ENCODE measurements around the gene RASSF3. TPM values are rescaled to one million over a fixed set of nuclear protein-coding genes. Genes with fewer than 3 reads are reported as not detected.

RASSF3 gene
- polyA plus RNA-seq, 3 donors: 6.6 to 77.9 (median 14.5) TPM

GRCh38 chr12:64580681-64581080, 29.6 kb upstream of the RASSF3 start:
- no peaks in the 10 kb centered on the region for H3K36me3 ChIP-seq (replicated peaks in 1 of 2; ENCODE audit: control insufficient read depth in 1 of 2, insufficient read depth in 2 of 2, low read length in 2 of 2)
- H3K27ac ChIP-seq (ENCODE audit: low read depth in 1 of 2, low read length in 2 of 2): no peak overlapping the region
- H3K27ac Mint-ChIP-seq: peak overlapping the region in 1 of 7 donors; percentile 81
- no peaks in the 10 kb centered on the region for H3K79me2 ChIP-seq (ENCODE audit: insufficient read depth, low read length)
- H3K4me1 Mint-ChIP-seq: peaks cover 28% of the 10 kb centered on the region
- H3K4me2 ChIP-seq (replicated peaks; ENCODE audit: extremely low read depth, low read length, poor library complexity, severe bottlenecking): no peak overlapping the region
- peaks cover 0 to 6% (median 3%) of the 10 kb centered on the region in 7 donors for H3K9me3 Mint-ChIP-seq
- no peak for DNase-seq
- WGBS (ENCODE audit: insufficient coverage): no CpG with 5 or more reads among the region's 2 CpGs
- intact Hi-C loops (cut with micrococcal nuclease): loop anchor here in 1 of 2 donors (5.0 kb wide), 1 partner anchor 33 kb away; no protein-coding TSS in a partner anchor
- H3K9me3 ChIP-seq (replicated peaks in 1 of 2; ENCODE audit: control insufficient read depth in 1 of 2, insufficient read depth in 1 of 2, low read length in 2 of 2): peaks cover 0 to 3% of the 10 kb centered on the region in 2 donors
- no peak overlapping the region for H3K4me3 Mint-ChIP-seq
- H3K36me3 Mint-ChIP-seq: no peaks in the 10 kb centered on the region
- H3K27me3 Mint-ChIP-seq (ENCODE audit: low read depth in 3 of 3): peaks cover 5% of the 10 kb centered on the region in 3 donors
- H2AFZ ChIP-seq (ENCODE audit: insufficient read depth, low read depth, low read length, poor library complexity, severe bottlenecking): no peak overlapping the region
- H3K4me3 ChIP-seq (replicated peaks in 1 of 3; ENCODE audit: low read depth in 2 of 3, low read length in 3 of 3): no peak overlapping the region
- no peak overlapping the region for H3K9ac ChIP-seq (ENCODE audit: insufficient read depth, low read length, poor library complexity, severe bottlenecking)
- TF ChIP-seq, protein P1, sequence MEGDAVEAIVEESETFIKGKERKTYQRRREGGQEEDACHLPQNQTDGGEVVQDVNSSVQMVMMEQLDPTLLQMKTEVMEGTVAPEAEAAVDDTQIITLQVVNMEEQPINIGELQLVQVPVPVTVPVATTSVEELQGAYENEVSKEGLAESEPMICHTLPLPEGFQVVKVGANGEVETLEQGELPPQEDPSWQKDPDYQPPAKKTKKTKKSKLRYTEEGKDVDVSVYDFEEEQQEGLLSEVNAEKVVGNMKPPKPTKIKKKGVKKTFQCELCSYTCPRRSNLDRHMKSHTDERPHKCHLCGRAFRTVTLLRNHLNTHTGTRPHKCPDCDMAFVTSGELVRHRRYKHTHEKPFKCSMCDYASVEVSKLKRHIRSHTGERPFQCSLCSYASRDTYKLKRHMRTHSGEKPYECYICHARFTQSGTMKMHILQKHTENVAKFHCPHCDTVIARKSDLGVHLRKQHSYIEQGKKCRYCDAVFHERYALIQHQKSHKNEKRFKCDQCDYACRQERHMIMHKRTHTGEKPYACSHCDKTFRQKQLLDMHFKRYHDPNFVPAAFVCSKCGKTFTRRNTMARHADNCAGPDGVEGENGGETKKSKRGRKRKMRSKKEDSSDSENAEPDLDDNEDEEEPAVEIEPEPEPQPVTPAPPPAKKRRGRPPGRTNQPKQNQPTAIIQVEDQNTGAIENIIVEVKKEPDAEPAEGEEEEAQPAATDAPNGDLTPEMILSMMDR (IDR thresholded peaks at IDR 0.05): no peak
- peaks cover 29% of the 10 kb centered on the region in 2 donors for H3K4me1 ChIP-seq (ENCODE audit: control insufficient read depth in 1 of 2, insufficient read depth in 2 of 2, low read length in 2 of 2)
- H4K20me1 ChIP-seq (ENCODE audit: insufficient read depth, low read length): no peaks in the 10 kb centered on the region
- H3K27me3 ChIP-seq (ENCODE audit: control insufficient read depth in 2 of 2, insufficient read depth in 2 of 2, low read length in 2 of 2): no peaks in the 10 kb centered on the region

GRCh38 chr12:64582114-64582513, 28.2 kb upstream of the RASSF3 start:
- no peaks in the 10 kb centered on the region for H3K36me3 ChIP-seq (replicated peaks in 1 of 2; ENCODE audit: control insufficient read depth in 1 of 2, insufficient read depth in 2 of 2, low read length in 2 of 2)
- peaks cover 29% of the 10 kb centered on the region in 2 donors for H3K4me1 ChIP-seq (ENCODE audit: control insufficient read depth in 1 of 2, insufficient read depth in 2 of 2, low read length in 2 of 2)
- H3K9me3 ChIP-seq (replicated peaks in 1 of 2; ENCODE audit: control insufficient read depth in 1 of 2, insufficient read depth in 1 of 2, low read length in 2 of 2): no peaks in the 10 kb centered on the region
- 90% methylated on average over 2 of the region's 3 CpGs for WGBS (ENCODE audit: insufficient coverage)
- H3K4me3 ChIP-seq (replicated peaks in 1 of 3; ENCODE audit: low read depth in 2 of 3, low read length in 3 of 3): no peak overlapping the region
- H3K4me1 Mint-ChIP-seq: peaks cover 28% of the 10 kb centered on the region
- H3K27me3 Mint-ChIP-seq (ENCODE audit: low read depth in 3 of 3): peaks cover 3 to 5% (median 4%) of the 10 kb centered on the region in 3 donors
- H3K27ac Mint-ChIP-seq: peak overlapping the region in 1 of 7 donors; percentile 55
- no peaks in the 10 kb centered on the region for H3K79me2 ChIP-seq (ENCODE audit: insufficient read depth, low read length)
- H2AFZ ChIP-seq (ENCODE audit: insufficient read depth, low read depth, low read length, poor library complexity, severe bottlenecking): no peak overlapping the region
- DNase-seq: no peak
- H3K27ac ChIP-seq (ENCODE audit: low read depth in 1 of 2, low read length in 2 of 2): no peak overlapping the region
- H3K4me3 Mint-ChIP-seq: no peak overlapping the region
- H3K27me3 ChIP-seq (ENCODE audit: control insufficient read depth in 2 of 2, insufficient read depth in 2 of 2, low read length in 2 of 2): no peaks in the 10 kb centered on the region
- no peak overlapping the region for H3K9ac ChIP-seq (ENCODE audit: insufficient read depth, low read length, poor library complexity, severe bottlenecking)
- H3K9me3 Mint-ChIP-seq: no peaks in the 10 kb centered on the region
- H4K20me1 ChIP-seq (ENCODE audit: insufficient read depth, low read length): no peaks in the 10 kb centered on the region
- H3K36me3 Mint-ChIP-seq: no peaks in the 10 kb centered on the region
- intact Hi-C loops (cut with micrococcal nuclease): loop anchor here in 1 of 2 donors (5.0 kb wide), 1 partner anchor 35 kb away; no protein-coding TSS in a partner anchor
- TF ChIP-seq, protein P1 (IDR thresholded peaks at IDR 0.05): no peak
- H3K4me2 ChIP-seq (replicated peaks; ENCODE audit: extremely low read depth, low read length, poor library complexity, severe bottlenecking): no peak overlapping the region

Data from CD14-positive monocyte (primary cell).